GM12878 (cell line): Measurements from ENCODE around the gene SYDE2. TPM values are rescaled to one million over a fixed set of nuclear protein-coding genes. Genes with fewer than 3 reads are reported as not detected.
"Not testable (repeated sequence)": the region's sequence is repeated elsewhere in the genome, so short reads cannot be mapped to it uniquely, and the experiment has no call there.

Experiments used
- ATAC-seq: fragments of 200-7000 bp; cut with Tn5 transposase; 3 replicates; pipeline ENCODE4 v1.9.1; 2020; ENCODE audit warnings: mild to moderate bottlenecking, moderate library complexity
- BruUV-seq: library from RNA; stranded (reverse); fragments of 400-500 nt; replicated peaks from 2 replicates; lab custom pipeline; 2021; lab: Mats Ljungman, UMichigan
- CTCF ChIA-PET: fragments of 300-600 bp; sonication (Branson Sonifier 250); formaldehyde crosslinking; extraction: SDS; loops from one replicate; lab custom pipeline; 2021; ENCODE audit warnings: inconsistent platforms; lab: Yijun Ruan, JAX
- POLR2A ChIA-PET: fragments of 350-600 bp; formaldehyde crosslinking; extraction: SDS; loops from one replicate; lab custom pipeline; 2021; ENCODE audit warnings: inconsistent platforms; lab: Charles Lee
- RAD21 ChIA-PET: fragments of 300-600 bp; sonication (Branson Sonifier 250); formaldehyde crosslinking; loops from one replicate; lab custom pipeline; 2023; ENCODE audit warnings: antibody characterized with exemption; ENCODE audit not compliant: unreplicated experiment; lab: Charles Lee
- SMC1A ChIA-PET: fragments of 300-600 bp; sonication (Branson Sonifier 250); formaldehyde crosslinking; loops from one replicate; lab custom pipeline; 2023; ENCODE audit not compliant: unreplicated experiment, uncharacterized antibody; lab: Charles Lee
- DNase-seq: peaks from one replicate; pipeline ENCODE4 v3.0.0-alpha.2; 2011; ENCODE audit warnings: low read depth, low spot score
- FAIRE-seq: peaks from 3 replicates; lab custom pipeline; 2011; peaks lifted over from hg19 to GRCh38; lab: Jason Lieb, UNC
- H2AFZ ChIP-seq: 2 replicates; pipeline ENCODE4 v1.6.0; 2011; ENCODE audit warnings: low read depth, low read length, control low read depth; ENCODE audit not compliant: control insufficient read depth
- H3K27ac ChIP-seq: 2 replicates; pipeline ENCODE4 v1.5.1; 2011; ENCODE audit warnings: control low read depth; ENCODE audit not compliant: control insufficient read depth, insufficient read depth
- H3K27me3 ChIP-seq, 2 experiments: replicated peaks in 1 of 2; 2 replicates each; pipeline versions ENCODE4 v1.6.0 to v1.6.1; 2011; ENCODE audit warnings: low read length in 1 of 2; ENCODE audit not compliant: control insufficient read depth in 2 of 2, insufficient read depth in 2 of 2
- H3K36me3 ChIP-seq, 2 experiments: 2 replicates each; pipeline ENCODE4 v1.5.1; 2011; ENCODE audit warnings: low read length in 1 of 2; ENCODE audit not compliant: control insufficient read depth in 2 of 2, insufficient read depth in 2 of 2
- H3K4me1 ChIP-seq: 2 replicates; pipeline ENCODE4 v1.6.1; 2011; ENCODE audit warnings: mild to moderate bottlenecking, low read length, moderate library complexity, mixed read lengths; ENCODE audit not compliant: control insufficient read depth, insufficient read depth
- H3K4me2 ChIP-seq: 2 replicates; pipeline ENCODE4 v1.6.0; 2011; ENCODE audit warnings: control low read depth; ENCODE audit not compliant: control insufficient read depth, insufficient read depth
- H3K4me3 ChIP-seq: fragments of 200-600 bp; sonication (generic); 2 replicates; pipeline ENCODE4 v1.5.1; 2016
- H3K79me2 ChIP-seq: 2 replicates; pipeline ENCODE4 v1.6.0; 2011; ENCODE audit warnings: low read length; ENCODE audit not compliant: control insufficient read depth, insufficient read depth
- H3K9ac ChIP-seq: 2 replicates; pipeline ENCODE4 v1.8.0; 2011; ENCODE audit warnings: low read length, control low read depth, mixed read lengths; ENCODE audit not compliant: control insufficient read depth, insufficient read depth
- H3K9me3 ChIP-seq: replicated peaks from 3 replicates; pipeline ENCODE4 v1.5.1; 2011; ENCODE audit warnings: mild to moderate bottlenecking, low read length; ENCODE audit not compliant: control insufficient read depth, insufficient read depth
- H4K20me1 ChIP-seq: 2 replicates; pipeline ENCODE4 v1.6.0; 2011; ENCODE audit not compliant: control insufficient read depth, insufficient read depth
- FOXM1 ChIP-seq: IDR thresholded peaks from 2 replicates; pipeline ENCODE4 v1.6.1; 2012; ENCODE audit warnings: low read depth, mild to moderate bottlenecking, inconsistent platforms, low read length, moderate library complexity
- RELB ChIP-seq: fragments of 450-650 bp; IDR thresholded peaks from 2 replicates; pipeline ENCODE4 v1.6.1; 2017; ENCODE audit warnings: low read depth, mild to moderate bottlenecking, moderate library complexity
- RUNX3 ChIP-seq: IDR thresholded peaks from 2 replicates; pipeline ENCODE4 v1.6.1; 2012; ENCODE audit warnings: low read length, inconsistent platforms
- TAF1 ChIP-seq: IDR thresholded peaks from 2 replicates; pipeline ENCODE4 v1.6.1; 2011; ENCODE audit warnings: mild to moderate bottlenecking, low read depth, low read length, borderline replicate concordance
- USF1 ChIP-seq: IDR thresholded peaks from 2 replicates; pipeline ENCODE4 v1.6.1; 2011; ENCODE audit warnings: borderline replicate concordance, low read depth, mild to moderate bottlenecking, moderate library complexity, mixed read lengths, low read length; ENCODE audit not compliant: insufficient read depth; ENCODE audit errors: extremely low read length
- WGBS: methylation state at CpG from one replicate; pipeline ENCODE4 v1.1.6; 2016; ENCODE audit warnings: low lambda C conversion rate; ENCODE audit not compliant: insufficient replicate concordance, insufficient coverage; ENCODE audit errors: missing lambda C conversion rate; 5-methylcytosine and 5-hydroxymethylcytosine counted together
- in situ Hi-C: fragments of 300-500 bp; cut with MboI; formaldehyde crosslinking; loops from 9 replicates; pipeline ENCODE4 v1.14.3; 2018; ENCODE audit warnings: mixed read lengths
- intact Hi-C: fragments of 100-400 bp; cut with micrococcal nuclease; formaldehyde crosslinking; loops from one replicate; pipeline ENCODE4 v1.14.2; 2022; ENCODE audit not compliant: unreplicated experiment
- polyA plus RNA-seq, 11 experiments: library from polyadenylated mRNA; depleted of rRNA in 4 of 11; unstranded in 6 of 11; stranded (reverse) in 5 of 11; fragments of >200 nt; fragmentation: Nextera tagmentation in 4 of 11; fragmentation: Illumina TruSeq in 1 of 11; extraction: Ambion mirVana in 4 of 11; extraction: Trizol in 1 of 11; gene quantifications; 1 replicate in 1 of 11; 2 replicates in 10 of 11; pipeline versions ENCODE4 v1.2.1 to v1.2.3, GENCODE V29; 2011 to 2016; ENCODE audit warnings: inconsistent platforms in 2 of 11, missing spikeins in 2 of 11, low read depth in 1 of 11
- total RNA-seq, 4 experiments: library from RNA; depleted of rRNA in 3 of 4; stranded (reverse); fragments of >200 nt in 3 of 4; fragmentation: Illumina TruSeq in 1 of 4; extraction: Trizol in 1 of 4; gene quantifications; 2 replicates each; pipeline versions ENCODE4 v1.2.1 to v1.2.3, GENCODE V29; 2013 to 2021

The SYDE2 gene
- total and polyA plus RNA-seq, 10 of the 15 experiments (the other 5 are each of a cell fraction or from before 2014, with no cell fraction given) = 0.37 to 4.1 (median 1.8) TPM; not detected in 1

GRCh38 chr1:85187021-85187420, 13.8 kb downstream of the SYDE2 start:
- H3K27ac ChIP-seq, SMC1A ChIA-PET, H3K4me1 ChIP-seq, DNase-seq, H4K20me1 ChIP-seq, BruUV-seq, FAIRE-seq, in situ Hi-C loops, H3K4me3 ChIP-seq, H3K27me3 ChIP-seq, H2AFZ ChIP-seq, H3K79me2 ChIP-seq, POLR2A ChIA-PET, H3K4me2 ChIP-seq, RAD21 ChIA-PET, ATAC-seq, H3K36me3 ChIP-seq, H3K9me3 ChIP-seq, intact Hi-C loops, H3K9ac ChIP-seq: not testable (repeated sequence)
- WGBS = 33% methylated on average over 2 of the region's 3 CpGs
- CTCF ChIA-PET = interaction anchor here (0.6 kb wide), 1 partner anchor 46 kb away, joined by 5 read pairs; no protein-coding TSS in a partner anchor

GRCh38 chr1:85184245-85184644, 16.6 kb downstream of the SYDE2 start:
- in situ Hi-C loops = no loop called here
- no peaks in the 10 kb centered on the region for H3K79me2 ChIP-seq
- no peak overlapping the region for H3K9ac ChIP-seq
- RAD21 ChIA-PET = no interaction called here
- intact Hi-C loops = no loop called here
- H2AFZ ChIP-seq = no peak overlapping the region
- FAIRE-seq (no peak), DNase-seq (no peak), ATAC-seq (no peak)
- no peaks in the 10 kb centered on the region for H3K27me3 ChIP-seq
- POLR2A ChIA-PET = no interaction called here
- H3K9me3 ChIP-seq = no peaks in the 10 kb centered on the region
- TF ChIP-seq TAF1 = no peak
- no peak for TF ChIP-seq RUNX3
- no peak for TF ChIP-seq USF1
- TF ChIP-seq FOXM1 = no peak
- TF ChIP-seq RELB = no peak
- 33% methylated on average over 1 of the region's 1 CpG for WGBS
- H3K36me3 ChIP-seq = no peaks in the 10 kb centered on the region
- H3K4me3 ChIP-seq = no peak overlapping the region
- no TSS peak for BruUV-seq
- no peaks in the 10 kb centered on the region for H3K4me1 ChIP-seq
- no peak overlapping the region for H3K27ac ChIP-seq
- H4K20me1 ChIP-seq = no peaks in the 10 kb centered on the region
- SMC1A ChIA-PET = no interaction called here
- no peak overlapping the region for H3K4me2 ChIP-seq
- CTCF ChIA-PET = no interaction called here
